ENCODE measurements around the gene GPR179. TPM values are rescaled to one million over a fixed set of nuclear protein-coding genes. Genes with fewer than 3 reads are reported as not detected.
"Not testable (repeated sequence)": the region's sequence is repeated elsewhere in the genome, so short reads cannot be mapped to it uniquely, and the experiment has no call there.

GPR179 gene
- total RNA-seq, 4 donors from 2014 or later: 0.25 TPM; not detected in 3

- WGBS, 2 donors: 61 to 71% methylated on average over 6 to 8 of the region's 12 CpGs
- intact Hi-C loops (cut with DNase I; ENCODE audit: low total_unique reads); DNase-seq (ENCODE audit: low spot score in 2 of 2); H3K4me3 ChIP-seq (ENCODE audit: low read depth, poor library complexity, severe bottlenecking): not testable (repeated sequence)
These were observed 55.4 kb downstream of the GPR179 start for GRCh38 chr17:38288217-38288827.

- intact Hi-C loops (cut with DNase I; ENCODE audit: low total_unique reads); H3K4me3 ChIP-seq (ENCODE audit: low read depth, poor library complexity, severe bottlenecking): not testable (repeated sequence)
- 15 to 18% methylated on average over 7 of the region's 11 CpGs for WGBS, 2 donors
- peak in 1 of 2 donors; percentile 89 for DNase-seq (ENCODE audit: low spot score in 2 of 2)
These were observed 57.2 kb downstream of the GPR179 start for GRCh38 chr17:38286501-38287091.

- DNase-seq (ENCODE audit: low spot score in 2 of 2); intact Hi-C loops (cut with DNase I; ENCODE audit: low total_unique reads); H3K4me3 ChIP-seq (ENCODE audit: low read depth, poor library complexity, severe bottlenecking): not testable (repeated sequence)
These were observed 57.8 kb downstream of the GPR179 start for GRCh38 chr17:38285994-38286393.

Other genes starting within 250 kb of the GPR179 start
- not detected for gene TBC1D3E, start 216.0 kb downstream of the GPR179 start, total RNA-seq
- gene TBC1D3, start 151.4 kb downstream of the GPR179 start, total RNA-seq: not detected
- 10 to 100 TPM; 25.8 to 34.5 (median 29.4) TPM for gene MRPL45, start 46.8 kb downstream of the GPR179 start, total RNA-seq
- 10 to 100 TPM; 14.5 to 19.9 (median 19.3) TPM for gene SOCS7, start 7.9 kb upstream of the GPR179 start, total RNA-seq
- gene ARHGAP23, start 84.5 kb upstream of the GPR179 start, total RNA-seq: 100 to 1,000 TPM; 127 to 201 (median 149) TPM